H9 (cell line): ENCODE results near the gene NT5C3B. TPM values are rescaled to one million over a fixed set of nuclear protein-coding genes. Genes with fewer than 3 reads are reported as not detected.
A peak's percentile ranks its signal among the peaks of the same experiment; 100 is the strongest.

Source experiments
- DNase-seq: peaks from one replicate; pipeline ENCODE4 v3.0.0-alpha.2; 2017
- H2AFZ ChIP-seq: one replicate; pipeline ENCODE4 v1.6.1; 2013; ENCODE audit warnings: mild to moderate bottlenecking, low read length, control low read depth, moderate library complexity
- H2AK5ac ChIP-seq: 2 replicates; pipeline ENCODE4 v1.6.1; 2013; ENCODE audit warnings: low read length, control low read depth, mixed read lengths; ENCODE audit not compliant: insufficient read length
- H2BK120ac ChIP-seq: one replicate; pipeline ENCODE4 v1.6.1; 2013; ENCODE audit warnings: low read depth, mild to moderate bottlenecking, low read length, control low read depth, inconsistent platforms; ENCODE audit not compliant: poor library complexity, severe bottlenecking
- H2BK12ac ChIP-seq: 2 replicates; pipeline ENCODE4 v1.6.1; 2013; ENCODE audit warnings: low read length, control low read depth, mixed read lengths, low read depth; ENCODE audit not compliant: insufficient read length
- H2BK15ac ChIP-seq: 2 replicates; pipeline ENCODE4 v1.6.1; 2013; ENCODE audit warnings: low read depth, low read length, control low read depth
- H2BK20ac ChIP-seq: one replicate; pipeline ENCODE4 v1.6.1; 2013; ENCODE audit warnings: low read depth, mild to moderate bottlenecking, low read length, control low read depth, inconsistent platforms; ENCODE audit not compliant: poor library complexity, severe bottlenecking
- H2BK5ac ChIP-seq: 2 replicates; pipeline ENCODE4 v1.6.1; 2013; ENCODE audit warnings: low read length, control low read depth, mixed read lengths; ENCODE audit not compliant: insufficient read length
- H3K14ac ChIP-seq: 2 replicates; pipeline ENCODE4 v1.6.1; 2013; ENCODE audit warnings: low read length, control low read depth; ENCODE audit not compliant: insufficient read depth
- H3K18ac ChIP-seq: 2 replicates; pipeline ENCODE4 v1.6.1; 2013; ENCODE audit warnings: low read depth, mild to moderate bottlenecking, mixed read lengths, low read length, control low read depth; ENCODE audit not compliant: insufficient read length
- H3K23ac ChIP-seq: 2 replicates; pipeline ENCODE4 v1.6.1; 2013; ENCODE audit warnings: low read length, control low read depth, mixed read lengths, low read depth; ENCODE audit not compliant: insufficient read length
- H3K23me2 ChIP-seq: 2 replicates; pipeline ENCODE4 v1.6.1; 2013; ENCODE audit warnings: low read depth, mild to moderate bottlenecking, mixed read lengths, low read length, control low read depth; ENCODE audit not compliant: insufficient read length, poor library complexity, severe bottlenecking
- H3K27ac ChIP-seq: 2 replicates; pipeline ENCODE4 v1.5.1; 2013; ENCODE audit warnings: low read length, control low read depth, mixed read lengths, low read depth; ENCODE audit not compliant: insufficient read length
- H3K27me3 ChIP-seq: 2 replicates; pipeline ENCODE4 v1.6.1; 2013; ENCODE audit warnings: low read length, control low read depth, inconsistent platforms; ENCODE audit not compliant: insufficient read depth
- H3K4ac ChIP-seq: 2 replicates; pipeline ENCODE4 v1.6.1; 2013; ENCODE audit warnings: low read depth, mild to moderate bottlenecking, control low read depth, inconsistent platforms, low read length, moderate library complexity
- H3K4me1 ChIP-seq: 2 replicates; pipeline ENCODE4 v1.6.1; 2013; ENCODE audit warnings: low read length, control low read depth, inconsistent platforms; ENCODE audit not compliant: insufficient read depth
- H3K4me2 ChIP-seq: 2 replicates; pipeline ENCODE4 v1.6.1; 2013; ENCODE audit warnings: low read length, control low read depth, mixed read lengths; ENCODE audit not compliant: insufficient read length, insufficient read depth
- H3K56ac ChIP-seq: 2 replicates; pipeline ENCODE4 v1.6.1; 2013; ENCODE audit warnings: low read depth, mild to moderate bottlenecking, mixed read lengths, low read length, control low read depth; ENCODE audit not compliant: insufficient read length
- H3K79me1 ChIP-seq: 2 replicates; pipeline ENCODE4 v1.6.1; 2013; ENCODE audit warnings: low read depth, mild to moderate bottlenecking, moderate library complexity, low read length, control low read depth, inconsistent platforms; ENCODE audit not compliant: insufficient read depth, poor library complexity, severe bottlenecking
- H3K79me2 ChIP-seq: 2 replicates; pipeline ENCODE4 v1.6.1; 2013; ENCODE audit warnings: low read length, control low read depth, inconsistent platforms; ENCODE audit not compliant: insufficient read depth
- H3K9ac ChIP-seq: 2 replicates; pipeline ENCODE4 v1.6.1; 2013; ENCODE audit warnings: low read length, control low read depth, mixed read lengths; ENCODE audit not compliant: insufficient read length; ENCODE audit errors: extremely low read depth
- H3K9me3 ChIP-seq: one replicate; pipeline ENCODE4 v1.6.1; 2013; ENCODE audit warnings: low read depth, low read length, inconsistent platforms; ENCODE audit not compliant: control insufficient read depth
- H3T11ph ChIP-seq: one replicate; pipeline ENCODE4 v1.6.1; 2013; ENCODE audit warnings: mild to moderate bottlenecking, low read length, control low read depth, inconsistent platforms
- H4K20me1 ChIP-seq: one replicate; pipeline ENCODE4 v1.6.1; 2013; ENCODE audit not compliant: control insufficient read depth, insufficient read length, insufficient read depth
- H4K5ac ChIP-seq: 2 replicates; pipeline ENCODE4 v1.6.1; 2013; ENCODE audit warnings: low read depth, mild to moderate bottlenecking, mixed read lengths, low read length, control low read depth; ENCODE audit not compliant: insufficient read length
- H4K8ac ChIP-seq: replicated peaks from 2 replicates; pipeline ENCODE4 v1.6.1; 2013; ENCODE audit warnings: low read length, control low read depth, mixed read lengths, low read depth; ENCODE audit not compliant: insufficient read length
- H4K91ac ChIP-seq: 2 replicates; pipeline ENCODE4 v1.6.1; 2013; ENCODE audit warnings: low read depth, mild to moderate bottlenecking, moderate library complexity, mixed read lengths, low read length, control low read depth; ENCODE audit not compliant: insufficient read length
- H3K27ac Mint-ChIP-seq, 3 experiments: 2 replicates in 2 of 3; 3 replicates in 1 of 3; pipeline ENCODE4 v1.8.0; 2020 to 2021; ENCODE audit warnings: mixed read lengths in 3 of 3, mild to moderate bottlenecking in 1 of 3, moderate library complexity in 1 of 3
- H3K27me3 Mint-ChIP-seq: 2 replicates; pipeline ENCODE4 v1.8.0; 2021; ENCODE audit warnings: low read depth, mild to moderate bottlenecking, moderate library complexity, mixed read lengths
- H3K36me3 Mint-ChIP-seq, 3 experiments: 2 replicates in 2 of 3; 3 replicates in 1 of 3; pipeline ENCODE4 v1.8.0; 2020 to 2021; ENCODE audit warnings: low read depth in 3 of 3, mixed read lengths in 3 of 3; ENCODE audit not compliant: insufficient read depth in 1 of 3
- H3K4me1 Mint-ChIP-seq, 2 experiments: 2 replicates each; pipeline ENCODE4 v1.8.0; 2020; ENCODE audit warnings: mixed read lengths in 2 of 2
- H3K4me3 Mint-ChIP-seq, 2 experiments: 2 replicates in 1 of 2; 3 replicates in 1 of 2; pipeline ENCODE4 v1.8.0; 2020 to 2021; ENCODE audit warnings: mild to moderate bottlenecking in 2 of 2, mixed read lengths in 2 of 2, moderate library complexity in 1 of 2
- H3K9me3 Mint-ChIP-seq, 2 experiments: 2 replicates in 1 of 2; 3 replicates in 1 of 2; pipeline ENCODE4 v1.8.0; 2020; ENCODE audit warnings: mild to moderate bottlenecking in 2 of 2, mixed read lengths in 2 of 2, moderate library complexity in 1 of 2
- CTCF ChIP-seq: fragments of 200-600 bp; sonication (generic); conservative IDR thresholded peaks from 3 replicates; pipeline ENCODE4 v1.8.0; 2021; ENCODE audit warnings: antibody characterized with exemption, mild to moderate bottlenecking
- WGBS: extraction: QIAGEN DNeasy Blood & Tissue Kit; methylation state at CpG from one replicate; pipeline ENCODE4 v1.1.7; 2013; ENCODE audit warnings: missing lambda C conversion rate, low lambda C conversion rate, mixed read lengths; ENCODE audit not compliant: insufficient read length; ENCODE audit errors: extremely low coverage; 5-methylcytosine and 5-hydroxymethylcytosine counted together
- total RNA-seq: library from RNA; stranded (reverse); gene quantifications from 2 replicates; pipeline ENCODE4 v1.2.1, GENCODE V29; 2021

Gene NT5C3B
- total RNA-seq, 1 experiment from 2014 or later = 76.1 TPM

GRCh38 chr17:41865596-41865893, 29.5 kb upstream of the NT5C3B start:
- Histone ChIP-seq H3K23me2 (peaks cover 18% of the 10 kb centered on the region), H2BK15ac (no peak overlapping the region), H3K4me2 (peak overlapping the region; percentile 99), H3T11ph (no peak overlapping the region), H2BK5ac (no peak overlapping the region), H3K9me3 (no peaks in the 10 kb centered on the region), H4K5ac (no peak overlapping the region), H3K27me3 (no peaks in the 10 kb centered on the region), H4K91ac (no peak overlapping the region), H3K4me1 (peaks cover 3% of the 10 kb centered on the region; the same call in 1 of the 2 replicates), H3K79me1 (no peaks in the 10 kb centered on the region), H3K9ac (no peak overlapping the region), H3K79me2 (peaks cover 11% of the 10 kb centered on the region; the same call in 1 of the 2 replicates), H3K27ac (no peak overlapping the region), H3K18ac (no peak overlapping the region), H2AFZ (no peak overlapping the region), H3K4ac (no peak overlapping the region), H4K20me1 (no peaks in the 10 kb centered on the region), H2BK12ac (no peak overlapping the region), H2BK120ac (no peak overlapping the region), H3K23ac (no peak overlapping the region), H2AK5ac (no peak overlapping the region), H3K56ac (no peak overlapping the region), H3K14ac (no peak overlapping the region), H4K8ac (no peak overlapping the region), H2BK20ac (no peak overlapping the region)
- peak overlapping the region; percentile 66 to 92 (median 83); a peak in 5 of 7 replicates for H3K27ac Mint-ChIP-seq
- H3K9me3 Mint-ChIP-seq = no peaks in the 10 kb centered on the region
- DNase-seq = no peak
- H3K4me1 Mint-ChIP-seq = peaks cover 15% of the 10 kb centered on the region in 2 experiments
- WGBS = no CpG with 5 or more reads among the region's 10 CpGs
- peaks cover 25 to 42% (median 41%) of the 10 kb centered on the region in 3 experiments; a peak in 6 of 7 replicates for H3K36me3 Mint-ChIP-seq
- H3K27me3 Mint-ChIP-seq = no peaks in the 10 kb centered on the region
- no peak overlapping the region; a peak in 3 of 5 replicates for H3K4me3 Mint-ChIP-seq
- no peak for TF ChIP-seq CTCF
